OCI-LY3 (cell line): ENCODE results near the gene APIP.

Experiments used
- EZH2phosphoT487 ChIP-seq: fragments of 200-600 bp; shearing (Covaris generic); IDR thresholded peaks from 2 replicates; pipeline ENCODE4 v1.6.1; 2018; ENCODE audit warnings: antibody characterized with exemption, mixed run types, low read depth
- TF ChIP-seq, protein P1 (sequence below): fragments of 200-600, 300-600 bp; sonication (generic); IDR thresholded peaks from 2 replicates; pipeline ENCODE4 v1.5.1; 2014; ENCODE audit warnings: antibody characterized with exemption, low read length, low read depth

- TF ChIP-seq, protein P1, sequence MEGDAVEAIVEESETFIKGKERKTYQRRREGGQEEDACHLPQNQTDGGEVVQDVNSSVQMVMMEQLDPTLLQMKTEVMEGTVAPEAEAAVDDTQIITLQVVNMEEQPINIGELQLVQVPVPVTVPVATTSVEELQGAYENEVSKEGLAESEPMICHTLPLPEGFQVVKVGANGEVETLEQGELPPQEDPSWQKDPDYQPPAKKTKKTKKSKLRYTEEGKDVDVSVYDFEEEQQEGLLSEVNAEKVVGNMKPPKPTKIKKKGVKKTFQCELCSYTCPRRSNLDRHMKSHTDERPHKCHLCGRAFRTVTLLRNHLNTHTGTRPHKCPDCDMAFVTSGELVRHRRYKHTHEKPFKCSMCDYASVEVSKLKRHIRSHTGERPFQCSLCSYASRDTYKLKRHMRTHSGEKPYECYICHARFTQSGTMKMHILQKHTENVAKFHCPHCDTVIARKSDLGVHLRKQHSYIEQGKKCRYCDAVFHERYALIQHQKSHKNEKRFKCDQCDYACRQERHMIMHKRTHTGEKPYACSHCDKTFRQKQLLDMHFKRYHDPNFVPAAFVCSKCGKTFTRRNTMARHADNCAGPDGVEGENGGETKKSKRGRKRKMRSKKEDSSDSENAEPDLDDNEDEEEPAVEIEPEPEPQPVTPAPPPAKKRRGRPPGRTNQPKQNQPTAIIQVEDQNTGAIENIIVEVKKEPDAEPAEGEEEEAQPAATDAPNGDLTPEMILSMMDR, result no peak
- no peak for TF ChIP-seq EZH2phosphoT487
Observed at GRCh38 chr11:34960277-34960676, 44.1 kb upstream of the APIP start.
